Spinal cord (tissue), 10 donors: ENCODE data around the gene LY6G5B. TPM values are rescaled to one million over a fixed set of nuclear protein-coding genes. Genes with fewer than 3 reads are reported as not detected.

Source experiments
- DNase-seq, 6 donors: peaks; one replicate each; pipeline versions ENCODE4 v3.0.0 to v3.0.0-alpha.2; 2013 to 2015; ENCODE audit warnings: low spot score in 6 of 6, low read depth in 4 of 6
- H3K27ac ChIP-seq: one replicate; pipeline ENCODE4 v1.5.1; 2013; ENCODE audit warnings: low read depth, low read length, control low read depth
- H3K27me3 ChIP-seq: one replicate; pipeline ENCODE4 v1.6.1; 2013; ENCODE audit warnings: low read length; ENCODE audit not compliant: control insufficient read depth, insufficient read depth
- H3K36me3 ChIP-seq: one replicate; pipeline ENCODE4 v1.6.1; 2013; ENCODE audit warnings: low read length; ENCODE audit not compliant: control insufficient read depth, insufficient read depth
- H3K4me1 ChIP-seq: one replicate; pipeline ENCODE4 v1.6.1; 2013; ENCODE audit warnings: low read length; ENCODE audit not compliant: control insufficient read depth, insufficient read depth
- H3K4me3 ChIP-seq: one replicate; pipeline ENCODE4 v1.5.1; 2013; ENCODE audit warnings: low read depth, low read length, control low read depth
- H3K9me3 ChIP-seq: one replicate; pipeline ENCODE4 v1.6.1; 2013; ENCODE audit warnings: low read length; ENCODE audit not compliant: control insufficient read depth, insufficient read depth
- whole genome bisulfite sequencing: methylation state at CpG from one replicate; pipeline ENCODE4 v1.1.5; 2013; ENCODE audit warnings: missing lambda C conversion rate; ENCODE audit not compliant: insufficient coverage; 5-methylcytosine and 5-hydroxymethylcytosine counted together
- polyA plus RNA-seq, 2 donors: library from polyadenylated mRNA; unstranded; fragments of 120-200 nt; gene quantifications; one replicate each; pipeline ENCODE4 v1.2.1, GENCODE V29; 2013; ENCODE audit not compliant: insufficient read length in 2 of 2
- total RNA-seq, 2 donors: library from RNA; depleted of rRNA in 1 of 2; stranded (reverse); fragments of 120-200 nt in 1 of 2; fragments of >200 nt in 1 of 2; gene quantifications; one replicate each; pipeline versions ENCODE4 v1.2.3 to v1.2.4, GENCODE V29; 2013 to 2014
- donor health status: healthy.

LY6G5B gene
- total and polyA plus RNA-seq, 4 donors = 2.1 to 35.6 (median 13.1) TPM

DNA sequence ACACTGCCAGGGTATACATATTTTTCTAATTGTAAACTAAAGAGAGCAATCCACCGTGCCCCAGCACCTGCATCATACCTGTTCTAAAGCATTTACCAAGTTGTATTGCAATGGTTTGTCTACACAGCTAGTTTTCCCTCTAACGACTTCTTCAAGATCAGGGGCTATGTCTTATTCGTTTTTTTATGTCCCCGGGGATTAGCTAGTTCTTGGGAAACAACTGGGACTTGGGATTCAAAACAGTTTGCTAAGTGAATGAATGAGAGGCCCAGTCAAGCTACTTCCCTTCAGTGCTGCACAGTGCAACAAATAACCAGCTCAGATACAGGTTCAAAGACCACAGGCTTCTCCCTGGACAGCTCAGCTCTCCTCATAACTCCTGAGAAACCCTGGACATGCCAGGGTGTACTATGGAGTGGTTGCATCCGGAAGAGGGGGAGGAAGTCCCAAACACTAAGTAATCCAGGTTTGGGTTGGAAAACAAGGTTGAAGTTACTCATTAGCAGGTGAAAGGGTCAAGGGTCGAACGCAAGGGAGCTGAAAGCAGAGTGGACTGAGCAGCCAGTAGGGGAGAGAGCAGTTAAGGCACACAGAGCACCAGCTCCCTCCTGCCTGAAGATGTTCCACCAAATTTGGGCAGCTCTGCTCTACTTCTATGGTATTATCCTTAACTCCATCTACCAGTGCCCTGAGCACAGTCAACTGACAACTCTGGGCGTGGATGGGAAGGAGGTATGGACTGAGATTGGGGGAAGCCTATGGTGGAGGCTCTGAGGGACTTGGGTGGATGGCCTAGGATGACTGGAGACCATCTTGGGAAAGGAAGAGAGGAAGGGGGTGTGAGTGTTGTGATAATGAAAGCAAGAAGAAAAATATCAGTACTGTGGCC, 14.2 kb upstream of the LY6G5B start, which contains the start of gene APOM:
TSS of gene APOM (plus strand) at position 546 of the 889 bp plus-strand sequence. CDS start at position 619, 73 bp downstream.
- DNase-seq = no peak
- peaks cover 25% of the 10 kb centered on the region for H3K36me3 ChIP-seq
- H3K4me1 ChIP-seq = peaks cover 40% of the 10 kb centered on the region
- WGBS = 100% methylated on average over 4 of the region's 8 CpGs
- H3K9me3 ChIP-seq = no peaks in the 10 kb centered on the region
- no peak within 1 kb of the TSS for H3K4me3 ChIP-seq
- H3K27ac ChIP-seq = no peak within 1 kb of the TSS
- no peaks in the 10 kb centered on the region for H3K27me3 ChIP-seq

DNA sequence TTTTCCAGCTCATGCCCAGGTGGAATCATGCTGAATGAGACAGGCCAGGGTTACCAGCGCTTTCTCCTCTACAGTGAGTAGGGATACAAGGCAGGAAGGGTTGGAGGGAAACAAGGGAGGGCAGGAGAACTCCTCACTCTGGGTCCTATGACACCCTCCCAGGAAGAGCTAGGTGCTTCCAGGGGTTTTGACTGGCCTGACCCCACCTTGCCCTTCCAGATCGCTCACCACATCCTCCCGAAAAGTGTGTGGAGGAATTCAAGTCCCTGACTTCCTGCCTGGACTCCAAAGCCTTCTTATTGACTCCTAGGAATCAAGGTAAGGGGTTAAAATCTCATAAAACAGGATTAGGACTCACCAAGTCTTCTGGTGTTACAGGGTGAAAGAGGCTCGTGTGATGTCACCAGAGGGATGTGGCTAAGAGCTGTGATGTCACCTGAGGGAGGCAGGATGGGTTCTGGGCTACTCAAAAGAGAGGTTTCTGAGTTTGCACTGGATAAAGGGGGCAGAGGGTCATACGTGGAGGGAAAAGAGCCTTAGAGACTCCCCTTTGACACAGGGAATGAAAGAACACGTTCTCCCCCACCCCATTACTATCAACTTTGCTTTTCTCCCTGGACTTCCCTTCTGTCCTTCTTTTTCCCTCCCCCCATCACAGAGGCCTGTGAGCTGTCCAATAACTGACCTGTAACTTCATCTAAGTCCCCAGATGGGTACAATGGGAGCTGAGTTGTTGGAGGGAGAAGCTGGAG, 12.2 kb upstream of the LY6G5B start:
- Histone ChIP-seq H3K9me3 (no peaks in the 10 kb centered on the region), H3K27ac (no peak overlapping the region), H3K36me3 (peaks cover 38% of the 10 kb centered on the region), H3K4me3 (no peak overlapping the region), H3K4me1 (peaks cover 43% of the 10 kb centered on the region), H3K27me3 (no peaks in the 10 kb centered on the region)
- DNase-seq = no peak
- 93% methylated on average over 2 of the region's 6 CpGs for WGBS

- Histone ChIP-seq H3K36me3 (peaks cover 42% of the 10 kb centered on the region), H3K4me3 (no peak overlapping the region), H3K9me3 (no peaks in the 10 kb centered on the region), H3K4me1 (peaks cover 45% of the 10 kb centered on the region), H3K27me3 (no peaks in the 10 kb centered on the region), H3K27ac (no peak overlapping the region)
- 91% methylated on average over 2 of the region's 4 CpGs for WGBS
- no peak for DNase-seq
Observed at GRCh38 chr6:31658158-31658688, 11.6 kb upstream of the LY6G5B start.

DNA sequence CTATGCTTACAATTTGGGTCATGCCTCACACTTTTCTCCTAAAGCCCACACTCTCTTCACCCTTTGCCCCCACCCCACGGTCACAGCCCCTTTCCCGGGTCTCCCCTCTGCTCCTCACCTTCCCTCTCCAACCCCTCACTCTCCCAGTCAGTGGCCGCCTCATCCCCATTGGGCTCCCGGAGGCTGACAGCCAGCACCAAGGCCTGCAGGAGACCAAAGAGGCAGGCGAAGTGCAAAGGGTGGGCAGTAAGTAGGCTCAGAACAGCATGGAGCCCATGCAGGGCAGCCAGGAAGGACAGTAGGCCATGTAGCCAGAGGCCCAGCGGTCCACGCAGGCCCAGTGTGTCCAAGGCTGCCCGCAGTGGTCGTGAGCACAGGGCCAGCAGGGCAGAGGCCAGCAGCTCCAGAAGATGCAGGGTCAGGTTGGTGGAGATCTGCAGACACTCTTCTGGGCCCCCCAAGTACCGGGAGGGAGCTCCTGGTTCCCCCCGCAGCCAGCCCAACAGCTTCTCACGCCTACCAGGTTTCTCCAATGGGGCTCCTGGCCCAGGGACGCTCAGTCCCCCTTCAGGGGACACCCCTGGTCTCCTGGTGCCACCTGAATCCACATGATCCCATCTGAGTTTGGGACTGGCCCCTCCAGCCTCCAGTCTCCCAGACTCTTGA, 10.7 kb upstream of the LY6G5B start:
- 90% methylated on average over 12 of the region's 13 CpGs for WGBS
- H3K27ac ChIP-seq = peak overlapping the region; percentile 79
- H3K9me3 ChIP-seq = no peaks in the 10 kb centered on the region
- no peak for DNase-seq
- H3K4me3 ChIP-seq = peak overlapping the region; percentile 61
- H3K27me3 ChIP-seq = no peaks in the 10 kb centered on the region
- peaks cover 47% of the 10 kb centered on the region for H3K36me3 ChIP-seq
- peaks cover 46% of the 10 kb centered on the region for H3K4me1 ChIP-seq

GRCh38 chr6:31659649-31660380, 10.0 kb upstream of the LY6G5B start:
- Histone ChIP-seq H3K4me3 (peak overlapping the region; percentile 61), H3K27ac (peak overlapping the region; percentile 79), H3K9me3 (no peaks in the 10 kb centered on the region), H3K4me1 (peaks cover 50% of the 10 kb centered on the region), H3K27me3 (no peaks in the 10 kb centered on the region), H3K36me3 (peaks cover 47% of the 10 kb centered on the region)
- no peak for DNase-seq
- 44% methylated on average over 13 of the region's 13 CpGs for WGBS

- DNase-seq = peak in 3 of 6 donors; percentile 61 to 92 (median 92)
- no peaks in the 10 kb centered on the region for H3K27me3 ChIP-seq
- H3K27ac ChIP-seq = peak within 1 kb of the TSS; percentile 79
- H3K4me1 ChIP-seq = peaks cover 50% of the 10 kb centered on the region
- no peaks in the 10 kb centered on the region for H3K9me3 ChIP-seq
- WGBS = under 1% methylated on average over 51 of the region's 52 CpGs
- H3K4me3 ChIP-seq = peak within 1 kb of the TSS; percentile 61
- H3K36me3 ChIP-seq = peaks cover 47% of the 10 kb centered on the region
Observed at GRCh38 chr6:31660381-31661261, 9.2 kb upstream of the LY6G5B start, which contains the start of gene C6orf47. Gene C6orf47, minus strand, starts transcription at chr6:31660778. Its CDS starts 831 bp downstream, at chr6:31659947.

DNA sequence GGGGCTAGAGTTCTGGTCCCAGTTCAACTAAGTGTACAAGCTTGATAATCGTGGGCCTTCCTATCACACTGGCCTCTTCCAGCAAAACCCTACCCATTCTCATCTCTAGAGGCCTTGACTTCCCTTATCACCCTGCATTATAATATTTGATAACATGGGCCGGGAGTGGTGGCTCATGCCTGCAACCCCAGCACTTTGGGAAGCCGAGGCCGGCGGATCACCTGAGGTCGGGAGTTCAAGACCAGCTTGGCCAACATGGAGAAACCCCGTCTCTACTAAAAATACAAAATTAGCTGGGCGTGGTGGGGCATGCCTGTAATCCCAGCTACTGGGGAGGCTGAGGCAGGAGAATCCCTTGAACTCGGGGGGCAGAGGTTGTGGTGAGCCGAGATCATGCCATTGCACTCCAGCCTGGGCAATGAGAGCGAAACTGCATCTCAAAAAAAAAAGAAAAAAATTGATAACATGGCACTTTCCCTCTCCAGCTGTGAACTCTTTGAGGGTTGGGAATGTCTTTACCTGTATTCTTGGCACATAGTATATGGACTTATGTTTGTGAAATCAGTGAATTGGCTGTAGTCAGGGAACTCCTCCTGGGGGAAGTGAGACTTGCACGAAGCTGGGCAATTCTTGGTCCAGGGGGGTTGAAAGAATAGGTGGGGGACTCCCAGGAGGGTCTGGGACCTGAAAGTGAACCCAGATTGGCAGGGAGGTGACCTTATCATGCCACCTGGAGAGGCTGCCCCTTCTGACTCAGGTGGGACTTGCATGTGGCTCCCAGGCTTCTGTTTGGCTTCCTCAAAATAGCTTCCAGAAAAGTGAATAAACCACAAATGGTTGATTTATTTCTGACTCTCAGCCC, 8.3 kb upstream of the LY6G5B start:
- H3K27me3 ChIP-seq = no peaks in the 10 kb centered on the region
- H3K27ac ChIP-seq = peak overlapping the region; percentile 79
- no peaks in the 10 kb centered on the region for H3K9me3 ChIP-seq
- DNase-seq = no peak
- peaks cover 53% of the 10 kb centered on the region for H3K4me1 ChIP-seq
- peak overlapping the region; percentile 61 for H3K4me3 ChIP-seq
- H3K36me3 ChIP-seq = peaks cover 45% of the 10 kb centered on the region
- 98% methylated on average over 4 of the region's 12 CpGs for WGBS
